GM21367 (cell line): ENCODE measurements around the gene RAB37.

Experiments used
- ATAC-seq: cut with Tn5 transposase; IDR thresholded peaks from one replicate; pipeline ENCODE4 v1.9.1; 2021; ENCODE audit not compliant: unreplicated experiment

RAB37 gene

DNA sequence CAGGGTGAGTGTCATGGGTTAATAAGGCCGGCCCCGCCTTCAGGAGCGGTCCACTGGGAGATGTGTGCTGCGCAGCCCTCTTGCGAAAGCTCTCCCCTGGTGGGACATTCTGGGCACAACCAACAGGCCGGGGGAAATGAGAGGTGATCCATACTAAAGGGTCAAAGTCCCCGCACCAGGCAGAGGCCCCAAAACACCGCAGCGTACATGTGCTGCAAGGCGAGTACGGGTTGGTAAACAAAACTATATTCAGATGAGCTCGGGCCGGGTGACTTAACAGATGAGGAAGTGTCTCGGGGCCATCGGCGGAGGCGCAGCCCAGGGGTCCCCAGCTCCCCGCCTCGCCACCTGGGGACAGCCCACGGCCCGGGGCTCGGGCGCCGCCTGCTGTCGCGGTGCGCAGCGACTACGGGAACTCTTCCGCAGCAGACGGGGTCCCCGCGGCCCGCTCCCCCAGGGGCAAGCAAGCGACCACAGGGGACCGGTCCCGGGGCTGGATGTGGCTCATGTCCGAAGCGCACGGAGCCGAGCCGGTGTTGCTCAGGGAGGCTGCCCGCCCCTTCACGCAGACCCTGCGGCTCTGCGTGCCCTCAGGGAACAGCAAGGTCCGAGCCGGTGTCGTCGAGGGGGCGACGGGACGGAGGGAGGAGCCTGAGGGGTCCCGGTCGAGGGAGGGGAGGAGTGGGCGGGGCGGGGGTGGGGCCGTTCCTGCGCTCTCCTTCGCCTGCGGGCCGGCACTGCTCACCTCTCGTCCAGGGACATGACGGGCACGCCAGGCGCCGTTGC is at the start of gene RAB37:
TSS of gene RAB37 (plus strand) at position 744 of the 786 bp plus-strand sequence. CDS start at position 761, 17 bp downstream.
- ATAC-seq: no peak

DNA sequence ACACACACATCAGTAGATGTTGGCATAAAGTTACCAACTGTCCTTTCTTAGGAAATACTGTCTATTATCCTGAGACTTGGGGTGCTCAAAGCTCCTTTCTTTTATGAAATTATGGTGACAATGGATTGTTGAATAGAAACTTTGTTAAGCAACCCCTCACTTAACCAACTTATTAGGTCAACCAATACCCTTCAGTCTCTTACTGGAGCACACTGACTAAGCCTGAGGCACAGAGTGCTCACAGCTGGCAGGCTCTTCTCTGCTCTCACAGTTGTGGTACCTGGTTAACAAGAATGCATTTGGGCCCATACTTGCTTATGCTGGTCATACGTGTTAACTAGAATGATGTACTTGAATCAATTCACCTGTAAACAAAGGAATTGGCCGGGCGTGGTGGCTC is 49.2 kb upstream of the RAB37 start:
- ATAC-seq: no peak

- no peak for ATAC-seq
Measured at GRCh38 chr17:74690409-74690825, 46.6 kb upstream of the RAB37 start.

GRCh38 chr17:74691151-74691550 is 45.9 kb upstream of the RAB37 start:
- no peak for ATAC-seq

- no peak for ATAC-seq
Measured at GRCh38 chr17:74694081-74694480, 43.0 kb upstream of the RAB37 start.

DNA sequence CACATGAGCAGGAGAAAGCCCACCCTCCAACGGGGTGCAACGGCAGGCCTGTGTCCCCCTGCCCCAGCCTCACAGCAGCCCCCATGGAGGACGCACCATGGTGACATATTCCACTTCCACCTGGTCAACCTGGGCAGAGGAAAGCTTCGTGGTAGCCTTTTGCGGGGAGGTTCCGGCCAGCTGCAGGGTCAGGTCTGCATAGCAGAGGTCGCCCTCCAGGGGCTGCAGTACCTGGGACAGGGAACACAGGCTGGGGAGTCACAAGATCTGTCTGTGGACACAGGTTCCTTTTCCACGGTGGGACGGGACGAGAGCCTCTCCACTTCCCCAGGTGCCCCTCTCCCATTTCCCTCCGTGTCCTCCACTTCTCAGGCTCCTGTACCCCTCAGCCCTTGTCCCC is 41.4 kb upstream of the RAB37 start:
- ATAC-seq: no peak

GRCh38 chr17:74697515-74697914 is 39.5 kb upstream of the RAB37 start:
- no peak for ATAC-seq

DNA sequence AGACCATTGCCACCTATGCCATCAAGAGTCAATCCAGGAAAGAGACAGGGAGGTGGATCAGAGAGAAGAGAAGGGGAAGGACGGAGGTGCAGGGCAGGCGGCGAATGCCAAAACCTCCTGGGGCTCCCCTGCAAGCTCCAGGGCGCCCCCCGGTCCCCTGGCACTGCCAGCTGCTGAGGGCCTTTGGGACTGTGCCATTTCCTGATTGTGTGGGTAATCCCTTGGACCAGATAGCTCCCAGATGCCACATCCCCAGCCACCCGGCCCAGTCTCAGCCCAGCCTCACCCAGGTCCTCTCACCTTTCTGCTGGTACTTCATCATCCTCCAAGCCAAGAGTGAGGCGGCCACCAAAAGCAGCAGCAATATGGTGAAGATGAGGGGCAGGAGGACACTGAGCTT is 39.0 kb upstream of the RAB37 start:
- no peak for ATAC-seq

- no peak for ATAC-seq
Measured at GRCh38 chr17:74699236-74699635, 37.8 kb upstream of the RAB37 start.

GRCh38 chr17:74702116-74702871 is 34.8 kb upstream of the RAB37 start:
- no peak for ATAC-seq

DNA sequence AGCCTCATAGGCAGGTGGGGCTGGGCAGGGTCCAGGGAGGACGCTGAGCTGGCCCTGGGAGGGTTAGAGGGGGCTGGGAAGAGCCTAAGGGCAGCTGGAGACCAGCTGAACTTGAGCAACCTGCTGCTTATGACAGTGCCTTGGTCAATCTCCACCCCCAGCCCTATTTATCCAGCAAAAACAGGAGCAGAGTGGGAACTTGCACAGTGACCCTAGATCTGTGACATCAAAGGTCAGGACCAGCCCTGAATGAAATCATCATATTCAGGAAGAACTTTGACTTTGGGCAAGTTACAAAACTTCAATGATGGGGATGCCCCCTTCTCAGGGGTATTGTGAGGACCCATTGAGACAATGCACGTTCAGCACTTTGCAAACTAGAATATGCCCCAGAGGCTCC is 33.7 kb upstream of the RAB37 start:
- no peak for ATAC-seq

DNA sequence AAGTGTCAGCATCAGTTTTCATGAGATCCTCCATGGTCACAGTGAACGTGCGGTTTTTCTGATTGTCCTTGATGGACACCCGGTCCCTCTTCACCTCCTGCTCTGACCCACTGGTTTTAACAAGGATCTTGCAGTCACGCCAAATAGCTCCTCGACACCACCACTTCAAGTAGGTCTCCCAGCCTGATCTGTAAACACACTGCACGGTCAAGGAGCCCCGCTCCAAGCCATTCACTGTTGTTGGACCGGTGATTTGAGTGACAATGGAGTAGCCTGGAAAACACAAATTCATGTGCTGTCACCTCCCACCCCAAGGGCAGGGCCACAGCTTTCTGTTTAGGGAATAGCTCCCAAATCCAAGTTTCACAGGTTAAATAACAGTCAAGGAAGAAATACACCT is 32.5 kb upstream of the RAB37 start:
- ATAC-seq: no peak

- no peak for ATAC-seq
Measured at GRCh38 chr17:74711058-74711824, 25.8 kb upstream of the RAB37 start.

DNA sequence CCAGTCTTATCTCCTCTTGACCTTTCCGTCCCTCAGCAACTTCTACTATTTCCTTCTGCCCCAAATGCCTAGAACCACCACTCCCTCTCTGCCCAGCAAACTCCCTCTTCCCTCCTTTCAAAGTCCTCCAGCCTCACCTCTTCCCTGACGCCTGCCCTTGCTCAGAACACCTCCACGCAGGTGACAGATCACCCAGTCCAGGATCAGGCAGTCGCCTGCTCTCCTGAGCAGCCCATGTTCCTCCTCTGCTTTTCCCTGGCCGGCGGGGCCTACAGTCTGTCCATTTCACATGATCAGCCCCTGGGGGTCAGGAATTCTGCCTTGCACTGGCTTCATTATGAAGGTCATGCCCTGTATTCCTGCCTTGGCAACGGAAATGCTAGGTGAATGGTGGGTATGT is 24.8 kb upstream of the RAB37 start:
- ATAC-seq: no peak

- no peak for ATAC-seq
Measured at GRCh38 chr17:74712756-74713155, 24.3 kb upstream of the RAB37 start, which contains the start of gene CD300LF. Gene CD300LF (minus strand): TSS chr17:74712923. CDS start chr17:74712866, 57 bp downstream.

- ATAC-seq: no peak
Measured at GRCh38 chr17:74713171-74713755, 23.8 kb upstream of the RAB37 start.

- no peak for ATAC-seq
Measured at GRCh38 chr17:74715144-74715543, 21.9 kb upstream of the RAB37 start.

DNA sequence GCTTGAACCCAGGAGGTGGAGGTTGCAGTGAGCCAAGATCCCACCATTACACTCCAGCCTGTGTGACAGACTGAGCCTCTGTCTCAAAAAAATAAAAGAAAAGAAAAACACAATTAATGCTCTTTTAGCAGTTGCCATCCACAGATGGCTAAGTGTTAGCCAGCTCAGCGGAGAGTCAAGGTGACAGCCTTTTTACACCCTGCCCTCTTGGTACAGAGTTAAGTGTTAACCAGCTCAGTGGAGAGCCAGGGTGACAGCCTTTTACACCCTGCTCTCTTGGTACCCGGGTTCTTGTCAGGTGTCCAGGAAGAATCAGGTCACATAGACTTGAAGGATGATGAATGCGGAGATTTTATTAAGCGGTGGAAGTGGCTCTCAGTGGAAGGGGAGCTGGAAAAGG is 16.6 kb upstream of the RAB37 start:
- ATAC-seq: no peak

DNA sequence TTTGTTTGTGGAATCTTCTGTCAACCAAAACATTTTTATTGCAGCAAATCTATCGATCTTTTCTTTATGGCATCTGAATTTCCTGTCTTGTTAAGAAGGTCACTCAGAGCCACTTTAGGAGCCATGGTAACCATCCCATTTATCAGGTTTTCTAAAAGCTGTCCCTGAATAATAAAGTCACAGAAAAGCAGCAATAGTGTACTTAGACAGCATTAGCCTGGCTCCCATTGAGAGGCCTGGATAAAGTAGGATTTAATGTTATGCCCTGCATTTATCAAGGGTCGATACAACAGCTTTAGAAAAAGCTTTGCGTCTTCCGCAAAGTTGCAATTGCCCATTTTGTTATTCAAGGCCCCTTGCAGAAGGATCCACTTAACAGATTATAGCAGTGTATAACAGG is 14.3 kb upstream of the RAB37 start:
- no peak for ATAC-seq

DNA sequence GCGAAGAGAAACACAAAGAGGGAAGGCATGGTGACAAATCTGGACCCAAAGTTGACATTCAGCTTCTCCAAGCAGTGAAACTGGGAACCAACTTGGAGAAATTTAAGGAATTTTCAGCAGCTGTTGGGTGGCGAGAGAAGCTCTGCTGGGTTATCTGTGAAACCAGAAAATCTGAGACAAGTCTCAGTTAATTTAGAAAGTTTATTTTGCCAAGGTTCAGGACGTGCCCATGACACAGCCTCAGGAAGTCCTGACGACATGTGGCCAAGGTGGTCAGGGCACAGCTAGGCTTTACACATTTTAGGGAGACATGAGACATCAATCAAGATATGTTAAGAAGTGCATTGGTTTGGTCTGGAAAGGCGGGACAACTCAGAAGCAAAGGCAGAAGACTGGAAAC is 13.2 kb upstream of the RAB37 start:
- ATAC-seq: no peak

GRCh38 chr17:74725111-74725510 is 11.9 kb upstream of the RAB37 start:
- ATAC-seq: no peak
